Activated T-cell treated with anti-CD3 and anti-CD28 coated beads, Interleukin-2, amount 50 U/mL, for 4 hours (primary cell): Measurements from ENCODE around the gene GGT5. TPM values are rescaled to one million over a fixed set of nuclear protein-coding genes. Genes with fewer than 3 reads are reported as not detected.

ENCODE experiments used
- ATAC-seq, 2 donors: fragments of 200-7000 bp; cut with Tn5 transposase; one replicate each; pipeline ENCODE4 v1.10.0; 2021
- DNase-seq: peaks from one replicate; pipeline ENCODE4 v3.0.0-alpha.2; 2020
- H3K27me3 Mint-ChIP-seq: one replicate; pipeline ENCODE4 v1.8.0; 2021; ENCODE audit warnings: low read depth, mixed read lengths
- H3K36me3 Mint-ChIP-seq: one replicate; pipeline ENCODE4 v1.8.0; 2022; ENCODE audit warnings: mixed read lengths; ENCODE audit not compliant: insufficient read depth
- H3K4me1 Mint-ChIP-seq: one replicate; pipeline ENCODE4 v1.8.0; 2021; ENCODE audit warnings: low read depth, mixed read lengths
- H3K4me3 Mint-ChIP-seq: one replicate; pipeline ENCODE4 v1.8.0; 2021; ENCODE audit warnings: mild to moderate bottlenecking, moderate library complexity, mixed read lengths
- H3K9me3 Mint-ChIP-seq: one replicate; pipeline ENCODE4 v1.8.0; 2021; ENCODE audit warnings: mixed read lengths
- total RNA-seq, 3 donors: library from RNA; stranded (reverse); gene quantifications; one replicate each; pipeline ENCODE4 v1.2.1, GENCODE V29; 2021

GGT5 gene
- total RNA-seq, 3 donors from 2014 or later: 0.11 to 0.19 TPM; not detected in 1

GRCh38 chr22:24170632-24171031 lies 74.2 kb downstream of the GGT5 start:
- DNase-seq (no peak), ATAC-seq (no peak)
- peaks cover 1% of the 10 kb centered on the region for H3K4me1 Mint-ChIP-seq
- no peak overlapping the region for H3K4me3 Mint-ChIP-seq
- no peaks in the 10 kb centered on the region for H3K9me3 Mint-ChIP-seq
- H3K27me3 Mint-ChIP-seq: no peaks in the 10 kb centered on the region
- H3K36me3 Mint-ChIP-seq: peaks cover 20% of the 10 kb centered on the region

DNA sequence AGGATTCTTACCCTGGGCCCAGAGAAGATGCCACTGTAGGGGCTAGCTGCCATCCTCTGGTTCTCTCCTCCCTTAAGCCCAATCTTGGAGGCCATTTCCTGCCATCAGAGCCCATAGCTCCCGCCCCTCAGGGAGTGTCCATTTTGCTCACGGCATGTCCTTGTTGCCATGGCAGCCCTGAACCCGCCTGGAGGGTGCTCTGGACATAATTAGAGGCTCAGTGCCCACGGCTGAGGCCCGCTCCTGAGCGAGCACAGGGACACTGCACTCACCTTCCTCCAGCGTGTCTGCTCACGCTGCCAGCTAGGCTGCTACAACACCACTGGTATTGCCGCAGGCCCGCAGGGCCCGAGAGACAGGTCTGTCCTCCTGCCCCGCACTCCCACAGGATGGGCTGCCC lies 74.7 kb downstream of the GGT5 start:
- no peak overlapping the region for H3K4me3 Mint-ChIP-seq
- ATAC-seq: no peak
- H3K4me1 Mint-ChIP-seq: peaks cover 1% of the 10 kb centered on the region
- DNase-seq: no peak
- H3K36me3 Mint-ChIP-seq: peaks cover 22% of the 10 kb centered on the region
- H3K27me3 Mint-ChIP-seq: no peaks in the 10 kb centered on the region
- H3K9me3 Mint-ChIP-seq: no peaks in the 10 kb centered on the region

Other genes with a start within 250 kb of the GGT5 start
- gene GSTT4, start 239.6 kb downstream of the GGT5 start, total RNA-seq: not detected
- 10 to 100 TPM; 61.5 to 69.7 (median 67.0) TPM for gene CABIN1, start 233.8 kb downstream of the GGT5 start, total RNA-seq
- gene SUSD2, start 63.6 kb downstream of the GGT5 start, total RNA-seq: 1 to 10 TPM; 1.2 to 1.7 (median 1.6) TPM
- 10 to 100 TPM; 31.4 to 33.6 (median 33.1) TPM for gene SPECC1L, start 25.7 kb upstream of the GGT5 start, total RNA-seq
- gene ADORA2A, start 182.5 kb upstream of the GGT5 start, total RNA-seq: 10 to 100 TPM; 44.6 to 57.1 (median 51.1) TPM